Stimulated activated CD8-positive, alpha-beta memory T cell treated with anti-CD3 and anti-CD28 coated beads, Interleukin-15, amount 100 ng/mL, for 48 hours (primary cell): ENCODE results near the gene PIGX.
A peak's percentile ranks its signal among the peaks of the same experiment; 100 is the strongest.
"Not testable (repeated sequence)": the region's sequence is repeated elsewhere in the genome, so short reads cannot be mapped to it uniquely, and the experiment has no call there.

ENCODE experiments used
- DNase-seq, 2 donors: peaks; one replicate each; pipeline ENCODE4 v3.0.0-alpha.2; 2020; ENCODE audit warnings: low read depth in 2 of 2

Gene PIGX

DNA sequence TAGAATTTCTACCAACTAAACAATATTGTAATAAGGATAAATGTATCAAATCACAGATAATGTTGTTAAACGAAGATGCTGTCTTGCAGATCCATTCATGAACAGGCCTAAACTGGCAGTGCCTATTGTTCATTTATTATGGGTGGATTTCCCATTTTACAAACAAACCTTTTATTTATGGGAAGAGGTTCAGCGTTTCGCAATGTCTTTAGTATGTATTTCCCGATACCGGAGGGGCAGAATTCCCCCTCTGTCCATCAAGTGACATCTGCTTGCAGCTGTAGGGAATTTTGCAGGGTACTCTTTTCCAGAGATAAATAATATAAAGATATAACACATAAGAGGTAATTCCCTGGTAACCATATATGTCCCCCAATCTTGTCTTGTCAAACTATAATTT is 5.8 kb upstream of the PIGX start:
- no peak for DNase-seq

DNA sequence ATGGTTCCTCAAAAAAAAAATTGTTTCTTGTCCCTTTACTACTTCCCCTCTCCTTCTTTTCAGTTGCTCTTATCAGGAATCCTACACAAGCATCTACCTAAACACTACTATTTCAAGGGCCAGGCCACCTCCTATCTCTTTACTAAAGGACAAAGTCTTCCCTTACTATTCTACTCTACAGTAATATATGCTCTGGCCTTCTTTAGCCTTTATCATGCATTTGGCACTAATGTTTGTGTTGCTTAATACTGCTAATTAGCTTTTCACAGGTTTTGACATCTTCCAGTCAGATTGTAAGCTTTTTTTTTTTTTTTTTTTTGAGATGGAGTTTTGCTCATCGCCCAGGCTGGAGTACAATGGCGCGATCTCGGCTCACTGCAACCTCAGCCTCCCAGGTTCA is 5.4 kb upstream of the PIGX start:
- no peak for DNase-seq

DNA sequence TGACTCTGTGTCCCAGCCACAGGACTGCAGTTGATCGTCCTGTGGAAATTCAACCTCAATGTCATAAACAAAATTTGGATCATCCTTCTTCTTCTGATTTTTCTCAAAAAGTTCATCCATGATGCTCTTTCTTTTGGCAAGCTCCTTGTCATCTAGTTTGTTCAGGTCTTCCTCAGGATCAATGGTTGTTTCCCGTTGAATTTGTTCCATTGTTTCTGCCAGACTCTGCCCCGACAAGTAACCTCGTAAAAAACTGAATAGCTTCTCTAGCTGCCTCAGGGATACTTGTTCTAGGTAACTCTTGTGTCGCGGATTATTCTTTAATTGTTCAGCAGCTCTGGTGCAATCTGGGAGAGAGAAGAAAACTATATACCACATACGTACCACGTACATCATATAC is 4.6 kb upstream of the PIGX start:
- DNase-seq, result no peak

DNA sequence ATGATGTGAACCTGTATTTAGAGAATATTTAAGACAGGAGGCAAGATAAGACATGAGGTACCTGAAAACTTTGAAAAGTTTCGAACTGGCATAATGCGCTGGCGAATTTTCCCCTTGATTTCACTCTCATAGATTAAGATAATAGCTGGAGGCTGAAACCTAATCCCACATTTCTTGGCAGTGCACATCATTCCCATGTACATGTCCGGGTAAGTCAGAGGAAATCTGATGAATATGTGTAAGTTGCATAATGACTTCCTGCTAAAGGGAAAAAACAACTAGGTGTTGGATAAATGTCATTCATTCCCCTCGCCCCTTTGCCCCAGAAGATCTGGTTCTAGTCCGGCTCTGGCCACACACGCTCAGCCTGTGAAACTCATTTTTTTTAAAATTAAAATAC is 3.7 kb upstream of the PIGX start:
- no peak for DNase-seq

DNA sequence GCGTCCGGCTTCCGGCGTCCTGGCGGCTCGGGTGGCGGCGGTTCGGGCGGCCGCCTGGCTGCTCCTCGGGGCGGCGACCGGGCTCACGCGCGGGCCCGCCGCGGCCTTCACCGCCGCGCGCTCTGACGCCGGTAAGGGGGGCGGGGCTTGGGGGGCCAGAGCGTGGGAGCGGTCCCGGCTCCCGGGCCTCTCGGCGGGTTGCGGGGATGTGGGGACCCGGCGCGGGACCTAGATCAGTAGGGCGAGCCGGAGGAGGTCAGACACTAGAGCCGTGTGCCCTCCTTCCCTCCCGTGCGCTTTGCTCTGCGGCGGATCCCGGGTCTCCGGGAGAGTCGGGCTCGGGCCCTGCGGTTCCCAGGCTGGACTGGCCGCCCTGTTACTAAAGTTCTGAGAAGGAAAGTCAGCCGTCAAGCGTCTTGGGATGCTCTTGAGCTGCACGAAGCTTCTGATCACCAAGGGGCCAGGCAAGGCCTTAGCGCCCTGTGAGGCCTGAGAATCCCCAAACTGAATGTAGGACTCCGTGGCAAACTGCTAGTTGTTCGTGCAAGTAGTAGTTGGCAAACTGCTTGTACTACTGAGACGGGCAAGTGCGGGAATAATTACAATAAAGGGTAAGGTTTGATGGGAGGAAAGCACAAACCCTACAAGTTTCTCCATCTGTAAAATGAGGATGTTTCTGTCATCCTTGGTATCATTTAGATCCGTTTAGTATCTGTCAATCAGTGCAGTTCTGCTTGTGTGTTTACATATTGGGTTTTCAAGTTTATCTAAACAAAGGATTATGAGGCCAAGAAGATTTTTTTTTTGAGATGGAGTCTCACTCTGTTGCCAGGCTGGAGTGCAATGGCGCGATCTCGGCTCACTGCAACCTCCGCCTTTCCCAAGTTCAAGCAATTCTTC is 587 bp downstream of the PIGX start:
- DNase-seq, result peak in 1 of 2 donors; percentile 57

DNA sequence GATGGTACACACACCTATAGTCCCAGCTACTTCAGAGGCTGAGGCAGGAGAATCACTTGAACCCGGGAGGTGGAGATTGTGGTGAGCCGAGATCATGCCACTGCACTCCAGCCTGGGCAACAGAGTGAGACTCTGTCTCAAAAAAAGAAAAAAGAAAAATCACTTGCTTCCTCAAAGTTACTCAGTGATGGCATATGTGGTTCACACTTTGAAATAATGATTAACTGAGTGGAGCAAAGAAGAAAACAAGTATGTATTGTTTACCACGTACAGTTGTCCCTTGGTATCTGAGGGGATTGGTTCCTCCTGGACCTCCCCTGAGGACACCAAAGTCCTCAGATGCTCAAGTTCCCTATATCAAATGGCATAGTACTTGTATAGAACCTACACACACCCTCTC is 5.0 kb downstream of the PIGX start:
- not testable (repeated sequence) for DNase-seq

DNA sequence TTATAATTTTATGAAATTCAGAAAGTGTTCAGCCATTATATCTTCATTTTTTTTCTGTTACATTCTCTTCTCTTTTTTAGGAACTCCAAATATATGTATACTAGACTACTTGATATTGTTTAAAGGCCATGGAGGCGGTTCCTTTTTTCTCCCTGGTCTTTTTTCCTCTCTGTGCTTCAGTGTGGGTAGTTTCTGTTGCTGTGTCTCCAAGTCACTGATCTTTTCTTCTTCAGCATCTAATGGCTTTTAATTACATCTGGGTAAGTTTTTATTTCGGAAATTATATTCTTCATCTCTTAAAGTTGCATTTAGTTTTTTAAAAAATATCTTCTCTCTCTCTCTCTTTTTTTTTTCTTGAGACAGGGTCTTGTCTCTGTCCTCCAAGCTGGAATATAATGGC is 8.9 kb downstream of the PIGX start:
- DNase-seq, result no peak

DNA sequence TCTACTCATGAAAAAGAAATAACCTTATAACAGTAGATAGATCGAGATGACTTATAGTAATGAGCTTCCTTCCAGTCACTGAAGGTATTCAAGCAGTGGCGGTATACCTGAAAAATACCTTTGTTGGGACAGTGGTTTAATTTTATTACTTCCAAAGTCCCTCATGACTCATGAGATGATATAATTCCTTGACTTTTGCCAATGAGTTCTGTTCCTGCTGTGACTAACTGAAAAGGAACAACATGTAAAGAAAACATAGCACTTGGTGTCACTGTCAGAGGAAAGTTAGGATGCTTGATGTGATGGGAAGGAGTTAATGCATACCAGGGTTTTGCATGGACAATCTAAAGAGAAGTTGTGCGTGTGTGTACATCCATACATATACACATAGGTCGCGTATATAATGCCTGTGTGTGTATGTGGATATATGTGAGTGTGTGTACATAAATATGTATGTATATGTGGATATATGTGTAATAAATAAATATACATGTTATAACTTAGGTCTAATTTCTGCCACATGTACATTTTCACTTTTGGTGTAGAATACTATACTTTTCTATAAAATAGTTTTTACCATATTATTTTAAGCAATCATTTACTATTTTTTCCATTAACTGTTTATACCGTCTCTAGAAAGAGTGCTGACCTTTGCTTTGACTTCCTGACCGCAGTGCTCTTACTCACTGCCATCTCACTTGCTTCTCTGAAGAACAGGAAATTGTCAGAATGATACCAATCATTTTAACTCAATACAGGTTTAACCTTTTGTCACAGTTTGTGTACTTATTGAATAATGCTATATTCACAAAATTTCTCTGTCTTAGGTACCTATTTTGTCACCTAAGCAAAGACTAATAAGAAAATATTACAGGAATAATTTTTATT is 14.9 kb downstream of the PIGX start:
- DNase-seq, result peak in 1 of 2 donors; percentile 8

DNA sequence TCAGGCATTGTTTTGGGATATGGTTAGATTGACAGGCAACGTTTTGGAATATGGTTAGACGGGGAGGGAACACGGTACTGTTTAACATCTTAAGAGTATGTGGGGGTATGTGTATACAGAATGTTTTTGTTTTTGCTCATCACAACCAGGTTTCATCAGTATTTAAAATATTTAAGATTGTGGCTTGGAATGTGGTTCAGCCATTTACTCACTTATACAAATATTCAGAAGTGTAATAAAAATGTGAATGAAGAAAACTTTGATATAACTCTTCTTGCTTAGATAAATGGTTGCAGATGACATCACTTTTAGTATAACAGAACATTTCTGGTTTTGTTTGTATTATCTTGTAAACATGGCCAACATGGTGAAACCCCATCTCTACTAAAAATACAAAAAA is 23.6 kb downstream of the PIGX start:
- no peak for DNase-seq

DNA sequence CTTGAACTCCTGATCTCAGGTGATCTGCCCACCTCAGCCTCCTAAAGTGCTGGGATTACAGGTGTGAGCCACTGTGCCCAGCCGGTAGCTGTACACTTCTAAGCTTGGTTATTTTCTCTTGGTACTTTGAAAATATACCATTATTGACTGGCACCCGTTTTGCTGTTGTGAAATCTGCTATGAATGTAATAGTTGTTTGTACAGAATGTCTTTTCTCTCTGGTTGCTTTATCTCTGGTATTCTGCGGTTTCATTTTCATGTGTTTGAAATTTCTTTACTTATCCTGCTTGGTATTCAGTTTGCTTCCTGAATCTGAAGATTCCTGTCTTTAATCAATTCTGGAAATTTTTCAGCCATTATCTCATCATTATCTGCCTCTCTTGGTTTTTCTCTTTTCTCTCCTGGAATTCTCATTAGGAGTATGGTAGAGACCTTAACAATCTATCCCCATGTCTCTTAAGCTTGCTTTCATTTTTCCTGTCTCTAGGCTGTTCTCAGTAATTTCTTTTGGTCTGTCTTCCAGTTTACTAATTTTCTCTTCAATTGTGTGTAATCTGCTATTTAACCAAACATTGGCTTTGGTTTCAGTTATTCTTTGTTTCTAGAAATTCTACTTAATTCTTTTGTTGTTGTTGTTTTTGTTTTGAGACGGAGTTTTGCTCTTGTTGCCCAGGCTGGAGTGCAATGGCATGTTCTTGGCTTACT is 24.6 kb downstream of the PIGX start:
- no peak for DNase-seq

DNA sequence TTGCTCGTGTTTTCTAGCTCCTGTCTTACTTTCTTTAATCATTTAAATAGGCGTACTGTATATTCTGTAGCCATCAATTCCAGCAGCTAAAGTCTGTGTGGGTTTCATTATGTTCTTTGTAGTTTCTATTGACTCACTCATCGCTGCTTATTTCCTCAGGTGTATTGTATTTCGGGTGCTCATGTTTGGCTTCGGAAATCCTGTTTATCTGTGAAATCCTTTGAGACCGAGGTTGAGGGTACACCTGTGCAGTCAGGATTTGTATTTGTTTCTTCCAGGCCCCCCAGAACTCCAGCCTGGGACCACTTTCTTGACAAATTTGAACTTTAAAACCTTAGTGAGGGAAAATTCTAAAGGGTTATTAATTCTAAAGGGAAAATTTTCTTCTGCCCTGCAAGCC is 25.5 kb downstream of the PIGX start:
- no peak for DNase-seq

DNA sequence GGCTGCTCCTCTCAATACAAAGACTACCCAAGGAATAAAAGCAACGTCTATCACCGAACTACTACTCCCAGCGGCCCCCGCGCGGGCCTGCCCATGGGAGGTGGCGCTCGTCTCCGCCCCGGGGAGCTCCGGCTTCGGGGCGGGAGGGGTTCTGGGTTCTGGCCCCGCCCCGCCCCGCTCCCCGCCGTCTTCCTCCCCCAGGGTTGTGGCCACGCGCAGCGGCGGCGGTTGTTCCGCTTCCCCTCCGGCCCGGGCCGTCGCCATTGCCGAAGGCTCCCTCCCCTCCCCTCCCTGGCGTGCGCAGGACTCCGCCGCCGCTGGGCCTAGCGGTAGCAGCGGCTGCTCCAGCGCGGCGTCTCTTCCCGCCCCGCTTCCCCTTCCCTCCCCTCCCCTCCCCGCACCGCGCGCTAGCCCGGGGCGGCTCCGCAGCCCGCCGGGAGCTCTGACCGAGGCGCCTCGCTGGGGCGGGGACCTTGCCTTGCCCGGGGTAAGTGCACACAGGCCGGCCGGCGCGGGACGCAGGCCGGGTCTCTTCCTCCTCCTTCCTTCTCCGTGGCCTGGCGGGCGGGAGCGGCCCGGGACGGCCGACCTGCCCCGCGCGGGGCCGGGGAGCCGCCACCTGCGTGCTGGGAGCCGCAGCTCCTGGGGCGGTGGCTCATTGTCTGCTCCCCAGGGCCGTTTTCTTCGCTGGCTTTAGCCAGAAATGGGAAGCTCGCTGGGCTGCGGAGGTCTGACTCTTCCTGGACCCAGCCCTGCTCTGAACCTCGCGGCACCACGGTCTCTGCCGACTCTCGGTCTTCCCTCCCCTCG is 27.7 kb downstream of the PIGX start, which contains the start of gene PAK2:
Gene PAK2 (plus strand): TSS at position 187 of the 810 bp plus-strand sequence. CDS start 42,790 bp downstream, outside the sequence.
- DNase-seq, result peak; percentile 85 to 89

DNA sequence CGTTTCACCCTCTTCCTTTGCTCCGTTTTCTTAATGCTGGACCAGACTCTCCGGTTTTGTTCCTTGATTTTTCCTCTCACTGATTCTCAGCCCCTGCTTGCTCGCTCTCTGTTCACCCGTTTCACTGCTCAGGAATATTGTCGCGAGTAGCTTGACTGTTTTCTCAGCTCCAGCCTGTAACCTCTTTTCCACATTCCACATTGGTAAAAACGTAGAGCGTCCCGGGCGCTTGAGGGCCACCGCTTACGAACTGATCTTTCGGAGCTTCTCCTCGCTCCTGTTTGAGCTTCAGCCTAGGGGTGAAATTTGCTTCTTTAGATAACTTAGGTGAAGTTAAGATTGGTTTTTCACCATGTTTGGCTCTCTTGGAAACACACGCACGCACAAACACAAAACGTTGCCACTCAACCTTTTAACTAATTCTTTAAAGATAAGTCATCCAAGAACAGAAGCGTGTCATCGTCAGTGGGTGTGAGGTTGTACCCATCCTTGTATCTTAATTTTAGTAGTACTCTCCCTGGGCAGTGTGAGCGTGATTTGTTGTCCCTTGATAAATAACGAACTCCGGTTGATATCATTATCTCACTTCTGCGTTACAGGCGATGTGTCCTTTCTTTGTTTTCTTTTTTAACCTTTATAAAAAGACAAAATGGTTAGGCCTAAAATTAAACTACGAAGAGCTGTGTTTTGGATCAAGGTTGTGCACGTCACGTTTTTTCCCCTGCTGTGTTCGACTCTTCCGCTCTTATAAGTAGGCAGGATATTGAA is 28.5 kb downstream of the PIGX start:
- peak in 1 of 2 donors; percentile 8 for DNase-seq

DNA sequence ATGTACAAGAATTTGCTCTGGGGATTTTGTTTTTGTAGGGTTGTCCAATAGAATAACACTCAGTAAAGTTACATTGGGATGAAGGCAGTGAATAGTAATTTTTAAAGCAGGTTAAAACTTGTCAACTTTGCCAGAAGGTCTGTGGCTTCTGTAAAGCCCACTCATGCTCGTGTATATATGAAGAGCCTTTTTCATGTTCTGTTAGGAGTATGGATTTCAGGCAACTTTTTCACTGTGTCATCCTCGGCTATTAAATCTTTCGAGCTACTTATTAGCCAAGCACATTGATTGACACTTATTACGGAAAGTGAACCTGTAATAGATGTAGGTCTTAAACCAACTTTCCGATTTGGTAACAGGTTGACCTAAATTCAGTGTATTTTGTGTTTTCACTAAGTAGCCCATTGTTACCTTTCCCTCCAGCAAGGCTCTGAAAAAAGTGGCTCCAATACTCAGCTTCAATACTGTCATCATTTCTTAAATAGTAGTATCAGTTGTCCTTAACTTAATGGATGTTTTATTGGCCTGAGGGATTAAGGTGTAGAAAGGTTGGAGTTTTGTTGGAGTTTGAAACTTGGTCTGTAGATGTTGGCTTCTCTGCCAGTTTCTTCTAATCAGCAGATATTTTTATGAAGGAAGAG is 29.2 kb downstream of the PIGX start:
- no peak for DNase-seq

DNA sequence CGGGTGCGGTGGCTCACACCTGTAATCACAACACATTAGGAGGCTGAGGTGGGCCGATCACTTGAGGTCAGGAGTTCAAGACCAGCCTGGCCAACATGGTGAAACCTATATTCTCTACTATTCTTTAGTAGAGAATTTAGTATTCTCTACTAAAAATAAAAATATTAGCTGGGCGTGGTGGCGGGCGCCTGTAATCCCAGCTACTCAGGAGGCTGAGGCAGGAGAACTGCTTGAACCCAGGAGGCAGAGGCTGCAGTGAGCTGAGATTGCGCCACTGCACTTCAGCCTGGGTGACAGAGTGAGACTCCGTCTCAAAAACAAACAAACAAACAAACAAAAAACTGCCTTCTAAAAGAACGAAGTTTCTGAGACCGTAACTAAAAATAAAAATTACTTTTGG is 31.4 kb downstream of the PIGX start:
- not testable (repeated sequence) for DNase-seq

DNA sequence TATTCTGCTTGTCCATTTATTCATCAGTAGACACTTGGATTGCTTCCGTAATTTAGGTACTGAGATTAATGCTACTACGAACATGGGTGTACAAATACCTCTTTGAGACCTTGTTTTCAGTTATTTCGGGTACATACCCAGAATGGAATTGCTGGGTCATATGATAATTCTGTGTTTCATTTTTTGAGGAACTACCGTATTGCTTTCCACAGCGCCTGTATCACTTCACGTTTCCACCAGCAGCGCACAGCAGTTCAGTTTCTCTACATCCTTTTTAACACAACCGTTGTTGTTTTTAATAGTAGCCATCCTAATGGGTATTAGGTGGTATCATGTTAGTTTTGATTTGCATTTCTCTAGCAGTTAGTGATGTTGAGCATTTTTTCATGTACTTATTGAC is 36.9 kb downstream of the PIGX start:
- DNase-seq, result no peak

DNA sequence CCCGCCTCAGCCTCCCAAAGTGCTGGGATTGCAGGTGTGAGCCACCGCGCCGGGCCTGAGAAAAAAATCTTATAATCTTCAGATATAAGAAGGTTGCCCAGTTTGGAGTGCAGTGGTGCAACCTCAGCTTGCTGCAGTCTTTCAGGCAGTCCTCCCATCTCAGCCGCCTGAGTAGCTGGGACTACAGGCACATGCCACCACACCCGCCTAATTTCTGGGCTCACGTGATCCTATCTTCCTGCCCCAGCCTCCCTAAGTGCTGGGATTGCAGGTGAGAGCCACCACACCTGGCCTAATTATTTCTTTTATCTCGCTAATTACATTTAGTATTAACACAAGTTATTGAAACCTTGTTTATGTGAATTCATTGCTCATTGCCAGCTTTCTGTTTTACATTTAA is 41.0 kb downstream of the PIGX start:
- DNase-seq, result no peak

DNA sequence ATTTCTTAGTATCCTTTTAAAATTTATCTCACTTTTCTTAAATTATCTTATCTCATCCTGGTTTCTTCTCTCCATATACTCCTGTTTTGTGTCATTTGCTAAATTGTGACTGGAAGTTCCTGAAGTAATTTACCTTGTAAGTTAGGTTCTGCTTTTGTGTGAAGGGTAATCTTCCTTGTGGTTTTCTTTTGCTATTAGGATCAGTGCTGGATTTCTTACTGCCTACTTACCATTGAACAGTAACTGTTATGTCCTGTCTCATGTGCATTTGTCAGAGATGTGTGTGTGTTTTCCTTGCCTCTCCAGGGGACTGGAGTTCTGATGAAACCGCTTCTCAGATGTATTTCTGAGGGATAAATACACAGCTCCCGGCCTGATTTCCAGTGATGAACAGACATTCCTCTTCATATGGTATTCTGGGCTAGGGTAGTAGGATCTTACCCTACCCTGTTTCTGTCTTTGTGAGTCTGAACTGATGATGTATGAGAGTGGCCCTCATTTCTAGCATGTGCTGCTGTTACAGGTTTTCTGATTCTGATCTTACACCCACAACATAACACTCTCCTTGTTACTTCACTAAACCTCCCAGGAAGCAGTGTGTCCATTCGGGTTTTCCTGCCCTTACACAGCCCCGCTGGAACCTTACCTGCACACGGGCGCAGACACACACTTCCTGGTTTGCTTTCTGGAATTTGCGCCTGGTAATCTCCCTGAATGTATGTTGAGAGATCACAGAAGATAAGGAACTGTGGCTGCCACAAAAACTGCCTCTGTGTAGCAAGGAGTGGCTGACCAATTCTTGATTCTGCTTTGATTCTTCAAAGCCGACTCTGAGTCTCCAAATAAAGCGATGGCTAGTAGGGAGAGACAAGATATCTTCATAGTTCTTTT is 42.2 kb downstream of the PIGX start:
- DNase-seq, result no peak

DNA sequence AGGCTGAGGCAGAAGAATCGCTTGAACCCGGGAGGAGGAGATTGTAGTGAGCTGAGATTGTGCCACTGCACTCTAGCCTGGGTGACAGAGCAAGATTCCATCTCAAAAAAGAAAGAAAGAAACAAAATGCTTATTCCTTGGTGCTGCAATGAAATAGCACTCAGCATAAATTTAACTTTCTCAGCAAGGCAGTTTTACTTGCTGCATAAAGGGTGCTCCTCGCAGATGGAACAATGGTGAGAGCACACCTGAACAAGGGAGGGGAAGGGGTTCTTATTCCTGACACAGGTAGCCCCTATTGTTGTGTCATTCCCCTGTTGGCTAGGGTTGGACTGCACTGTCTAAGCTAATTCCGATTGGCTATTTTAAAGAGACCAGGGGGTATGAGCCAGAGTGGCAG is 44.6 kb downstream of the PIGX start:
- DNase-seq, result no peak
